Activated gamma-delta T cell treated with anti-CD3 and anti-CD28 coated beads, Interleukin-2, amount 50 U/mL, for 16 hours (primary cell): Measurements from ENCODE around the gene PTGER1.

Source experiments
- DNase-seq: peaks from one replicate; pipeline ENCODE4 v3.0.0-alpha.2; 2020; ENCODE audit warnings: low read depth

PTGER1 gene

DNA sequence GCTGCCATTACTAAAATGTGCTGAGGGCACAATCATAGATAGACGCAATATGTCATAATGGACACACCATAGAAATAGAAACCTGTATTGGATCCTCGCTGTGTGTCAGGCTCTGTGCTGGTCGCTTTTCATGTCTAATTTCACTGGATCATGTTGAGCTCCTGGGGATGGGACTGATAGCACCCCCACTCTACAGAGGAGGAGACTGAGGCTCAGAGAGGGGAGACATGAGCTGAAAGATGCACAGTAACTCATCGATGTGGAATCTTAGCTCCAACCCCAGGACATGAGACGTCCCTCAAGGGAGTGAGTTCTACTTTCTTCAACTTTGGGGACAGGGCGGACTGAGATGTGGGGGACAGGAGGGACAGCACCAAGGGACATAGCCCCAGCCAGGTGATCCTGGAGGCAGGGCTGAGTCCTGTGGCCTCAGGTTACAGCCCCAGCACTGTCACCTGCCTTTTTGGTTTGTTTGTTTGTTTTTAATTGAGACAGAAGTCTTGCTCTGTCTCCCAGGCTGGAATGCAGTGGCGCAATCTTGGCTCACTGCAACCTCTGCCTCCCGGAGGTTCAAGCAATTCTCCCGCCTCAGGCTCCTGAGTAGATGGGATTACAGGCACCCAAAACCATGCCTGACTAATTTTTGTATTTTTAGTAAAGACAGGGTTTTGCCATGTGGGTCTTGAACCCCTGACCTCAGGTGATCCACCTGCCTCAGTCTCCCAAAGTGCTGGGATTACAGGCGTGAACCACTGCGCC is 27.4 kb upstream of the PTGER1 start:
- no peak for DNase-seq

- no peak for DNase-seq
Measured at GRCh38 chr19:14497228-14497921, 22.2 kb upstream of the PTGER1 start.

DNA sequence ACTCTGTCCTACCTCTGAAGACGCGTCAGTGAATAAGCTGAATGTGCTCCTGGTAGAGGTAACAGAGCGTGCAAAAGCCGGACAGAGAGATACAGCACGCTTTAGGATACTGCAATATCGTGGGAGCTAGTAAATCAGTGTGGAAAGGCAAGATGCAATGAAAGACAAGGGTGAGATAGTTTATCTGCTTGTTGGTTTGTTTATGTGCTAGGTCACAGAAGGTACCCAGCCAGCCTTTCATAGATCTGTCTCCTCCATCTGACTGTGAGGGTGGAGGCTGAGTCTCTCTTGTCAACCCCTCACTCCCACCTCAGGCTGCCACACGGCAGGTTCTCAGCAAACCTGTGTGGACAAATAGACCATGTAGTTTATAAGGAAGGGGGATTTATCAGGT is 21.7 kb upstream of the PTGER1 start:
- DNase-seq = no peak

DNA sequence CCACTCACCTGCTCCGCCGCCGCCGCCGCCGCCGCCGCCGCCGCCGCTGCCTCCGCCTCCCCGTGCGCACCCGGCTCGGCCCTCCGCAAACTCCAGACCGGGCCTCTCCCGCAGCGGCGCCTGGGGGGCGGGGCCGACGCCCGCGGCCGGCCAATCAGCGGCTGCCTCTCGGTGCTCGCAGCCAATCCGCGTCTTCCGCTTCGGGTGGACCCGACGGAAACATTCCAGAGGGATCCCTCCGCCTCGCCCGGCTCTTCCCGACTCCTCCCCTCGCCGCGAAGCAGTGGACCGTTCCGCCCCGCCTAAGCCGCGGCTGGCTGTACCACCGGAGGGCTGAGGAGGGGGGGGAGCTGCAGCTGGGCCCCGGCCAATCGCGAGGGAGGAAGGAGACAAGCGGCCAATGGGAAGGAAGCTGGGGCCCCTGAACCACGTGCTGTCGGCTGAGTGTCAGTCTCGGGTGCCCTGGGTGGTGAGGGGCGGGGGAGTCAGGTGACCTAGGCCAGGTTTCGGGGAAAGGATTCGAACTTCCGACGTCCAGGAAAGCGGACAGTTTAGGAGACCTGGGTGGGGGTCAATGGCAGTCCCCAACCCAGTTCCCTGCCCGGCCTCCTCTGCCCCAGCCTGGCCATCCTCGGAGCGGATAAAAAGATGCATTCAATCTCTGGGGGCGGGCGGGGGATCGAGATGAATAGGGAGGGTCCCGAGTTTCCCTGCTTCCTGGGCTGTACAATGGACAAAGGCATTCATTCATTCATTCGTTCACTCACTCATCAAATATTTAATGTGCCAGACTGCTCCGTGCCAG is 21.1 kb upstream of the PTGER1 start, which contains the start of gene GIPC1:
GIPC1 (minus strand) TSS at position 99 of the 805 bp plus-strand sequence. CDS start 13,151 bp downstream, outside the sequence.
- DNase-seq = peak; percentile 59

DNA sequence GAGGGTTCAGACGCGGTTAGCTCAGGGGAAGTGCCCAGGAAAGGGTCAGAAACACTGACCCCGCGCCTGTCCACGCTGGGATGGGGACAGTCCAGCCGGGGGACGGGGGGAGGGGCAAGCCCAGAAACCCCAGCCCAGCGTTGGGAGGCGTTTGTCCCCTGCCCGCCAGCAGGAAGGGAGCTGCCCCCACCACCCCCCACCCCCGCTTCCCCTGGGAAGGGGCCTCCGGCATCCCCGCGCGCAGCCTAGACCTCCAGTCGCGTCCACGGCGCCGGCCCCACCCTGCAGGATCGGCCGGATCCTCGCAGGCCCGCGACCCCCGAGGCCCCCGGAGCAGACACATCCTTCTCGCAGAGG is 20.5 kb upstream of the PTGER1 start:
- no peak for DNase-seq

DNA sequence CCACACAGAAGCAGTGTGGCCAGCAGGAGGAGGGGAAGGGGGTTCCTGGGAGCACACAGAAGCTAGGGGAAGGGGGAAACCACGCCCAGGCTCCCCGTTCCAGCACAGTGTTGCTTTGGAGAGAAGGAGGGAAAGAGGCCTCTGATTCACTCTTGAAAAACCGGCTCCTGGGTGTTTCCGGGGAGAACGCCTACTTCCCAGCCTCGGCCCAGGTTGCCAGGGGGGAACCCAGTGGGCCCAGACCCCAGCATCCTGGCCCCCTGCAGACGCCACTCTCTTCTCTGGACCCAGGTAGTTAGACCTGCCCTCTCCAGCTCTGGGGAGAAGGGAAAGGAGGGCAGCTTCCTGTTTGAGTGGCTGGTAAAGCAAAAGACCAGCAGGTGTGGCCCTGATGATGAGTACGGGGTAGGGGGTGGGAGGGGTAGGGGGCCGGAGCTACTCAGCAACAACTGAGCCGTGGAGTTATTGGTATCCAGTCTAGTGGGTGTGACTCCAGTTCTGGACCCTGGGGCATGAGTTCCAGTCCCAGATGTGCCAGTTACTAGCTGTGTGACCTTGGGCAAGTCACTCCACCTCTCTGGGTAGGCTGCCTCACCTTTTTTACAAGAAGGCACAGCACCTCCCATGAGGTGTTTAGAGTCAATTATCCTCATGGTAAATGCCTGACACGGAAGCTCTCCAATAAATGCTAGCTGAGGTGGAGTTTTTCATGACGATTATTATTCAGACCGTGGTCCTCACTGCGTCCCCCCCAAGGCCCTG is 19.9 kb upstream of the PTGER1 start:
- DNase-seq = no peak

- no peak for DNase-seq
Measured at GRCh38 chr19:14494411-14494810, 19.3 kb upstream of the PTGER1 start.

DNA sequence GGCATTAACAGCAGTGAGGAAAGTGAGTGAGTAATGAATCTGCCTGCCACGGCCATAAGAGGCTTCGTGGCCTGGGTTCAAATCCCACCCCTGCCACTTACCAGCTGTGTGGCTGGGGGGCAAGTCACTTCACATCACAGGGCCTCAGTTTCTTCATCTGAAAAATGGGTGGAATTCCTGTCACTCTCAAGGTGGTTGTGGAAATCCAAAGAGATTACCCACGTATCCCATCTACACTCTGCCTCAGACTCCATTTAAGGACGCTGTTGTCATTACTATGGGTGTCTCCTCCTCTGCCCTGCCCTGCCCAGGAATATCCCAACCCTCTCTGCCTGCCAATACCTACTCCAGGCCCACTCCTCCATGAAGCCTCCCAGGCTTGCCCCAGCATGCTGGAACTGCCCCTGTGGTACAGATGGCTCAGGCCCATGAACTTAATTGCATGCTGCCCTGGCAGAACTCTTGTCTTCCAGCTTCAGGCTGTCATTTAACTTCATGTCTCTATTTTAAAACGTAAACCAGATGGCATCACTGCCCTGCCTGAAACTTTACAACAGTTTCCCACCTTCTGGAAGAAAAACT is 17.7 kb upstream of the PTGER1 start:
- DNase-seq = no peak

- DNase-seq = no peak
Measured at GRCh38 chr19:14487370-14488125, 12.4 kb upstream of the PTGER1 start.

- no peak for DNase-seq
Measured at GRCh38 chr19:14482172-14482941, 7.2 kb upstream of the PTGER1 start.

- DNase-seq = no peak
Measured at GRCh38 chr19:14480700-14481079, 5.5 kb upstream of the PTGER1 start.

DNA sequence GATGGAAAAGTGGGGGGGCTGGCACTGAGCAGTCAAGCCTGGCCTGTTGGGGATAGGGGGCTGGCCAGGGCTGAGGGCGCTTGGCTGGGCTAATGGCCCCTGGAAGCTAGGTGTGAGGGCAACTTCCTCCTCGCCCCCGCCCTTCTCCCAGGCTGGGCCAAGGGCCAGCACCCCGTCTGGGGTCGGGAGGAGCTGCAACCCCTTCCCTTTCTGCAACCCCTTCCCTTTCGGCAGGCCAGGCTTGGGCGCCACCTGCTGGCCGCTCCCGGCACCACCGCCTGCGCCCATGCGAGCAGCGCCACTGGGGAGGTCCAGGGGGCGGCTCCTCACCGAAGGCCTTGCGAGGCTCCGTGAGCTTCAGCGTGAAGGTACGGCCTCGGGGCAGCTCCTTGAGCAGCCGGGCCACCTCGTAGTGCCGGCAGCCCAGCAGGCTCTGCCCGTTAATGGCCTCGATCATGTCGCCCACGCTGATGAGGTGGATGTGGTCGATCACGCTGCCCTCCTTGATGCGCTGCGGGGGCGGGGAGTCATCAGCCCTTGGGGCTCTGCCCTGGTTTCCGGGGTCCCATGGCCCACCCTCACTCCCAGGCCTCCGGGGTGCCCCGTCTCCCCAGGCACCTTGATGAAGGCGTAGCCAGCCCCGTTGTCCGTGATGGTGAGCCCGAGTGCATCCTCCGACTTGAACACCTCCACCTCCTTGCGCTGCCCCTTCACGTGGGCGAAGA is 5.0 kb upstream of the PTGER1 start:
- DNase-seq = peak; percentile 58

DNA sequence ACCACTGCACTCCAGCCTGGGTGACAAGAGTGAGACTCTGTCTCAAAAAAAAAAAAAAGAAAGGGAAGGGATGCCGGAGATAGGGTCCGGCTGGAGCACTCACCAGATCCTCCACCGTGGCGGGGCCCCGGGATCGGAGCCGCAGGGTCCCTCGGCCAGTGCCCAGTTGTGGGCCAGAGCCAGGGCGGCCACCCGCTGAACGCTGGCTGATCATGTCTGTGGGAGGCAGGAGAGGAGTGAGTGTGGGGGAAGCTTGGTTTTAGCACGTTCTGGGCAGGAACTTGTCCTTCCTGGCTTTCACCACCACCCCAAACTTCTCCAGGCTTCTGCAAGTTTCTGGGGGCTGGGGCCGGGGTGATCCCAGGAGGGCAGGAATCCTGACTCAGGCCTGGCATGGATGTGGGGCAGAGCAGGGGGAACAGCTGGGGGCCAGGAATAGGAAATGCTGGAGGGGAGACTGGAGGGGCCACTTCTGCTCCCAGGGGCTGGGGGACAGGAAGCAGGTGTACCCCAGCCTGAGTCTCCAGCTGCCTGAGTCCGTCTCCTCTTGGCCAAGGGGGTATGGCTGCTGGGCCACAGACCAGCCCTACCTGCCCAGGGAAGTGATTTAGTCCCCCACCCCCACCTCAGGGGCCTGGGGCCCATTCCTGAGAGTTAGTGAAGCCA is 4.3 kb upstream of the PTGER1 start:
- DNase-seq = no peak

- no peak for DNase-seq
Measured at GRCh38 chr19:14478113-14478545, 3.0 kb upstream of the PTGER1 start.

DNA sequence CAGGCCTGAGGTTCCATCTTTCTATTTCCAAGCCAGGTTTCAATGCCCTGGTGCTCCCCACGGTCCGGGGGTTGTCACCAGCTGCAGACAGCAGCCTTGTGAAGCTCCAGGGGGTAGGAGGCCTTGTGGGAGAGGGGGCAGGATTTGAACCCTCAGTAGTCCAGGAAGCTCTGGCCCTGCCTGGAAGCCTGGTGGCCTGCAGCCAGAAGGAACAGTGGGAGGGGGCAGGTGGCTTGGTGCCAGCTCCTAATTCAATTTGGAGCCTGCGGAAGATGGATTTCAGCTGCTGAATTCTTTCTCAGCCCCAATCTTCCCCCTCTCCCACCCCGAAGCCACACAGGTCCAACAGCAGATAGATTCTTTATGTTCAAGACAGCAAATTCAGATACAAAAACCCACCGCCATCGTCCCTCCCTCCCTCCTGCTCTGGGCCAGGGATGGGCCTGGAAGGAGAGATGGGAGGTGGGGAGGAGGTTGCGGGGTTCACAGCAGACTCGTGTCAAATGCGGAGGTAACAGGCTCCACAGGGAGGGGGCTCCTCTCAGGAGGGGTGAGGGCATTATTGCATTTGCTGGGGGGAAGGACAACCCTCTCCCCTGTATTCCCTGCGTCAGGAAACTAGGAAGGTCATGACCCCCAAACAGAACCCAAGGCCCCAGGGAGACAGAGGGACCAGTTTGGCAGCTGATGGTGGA is 2.4 kb upstream of the PTGER1 start:
- no peak for DNase-seq

DNA sequence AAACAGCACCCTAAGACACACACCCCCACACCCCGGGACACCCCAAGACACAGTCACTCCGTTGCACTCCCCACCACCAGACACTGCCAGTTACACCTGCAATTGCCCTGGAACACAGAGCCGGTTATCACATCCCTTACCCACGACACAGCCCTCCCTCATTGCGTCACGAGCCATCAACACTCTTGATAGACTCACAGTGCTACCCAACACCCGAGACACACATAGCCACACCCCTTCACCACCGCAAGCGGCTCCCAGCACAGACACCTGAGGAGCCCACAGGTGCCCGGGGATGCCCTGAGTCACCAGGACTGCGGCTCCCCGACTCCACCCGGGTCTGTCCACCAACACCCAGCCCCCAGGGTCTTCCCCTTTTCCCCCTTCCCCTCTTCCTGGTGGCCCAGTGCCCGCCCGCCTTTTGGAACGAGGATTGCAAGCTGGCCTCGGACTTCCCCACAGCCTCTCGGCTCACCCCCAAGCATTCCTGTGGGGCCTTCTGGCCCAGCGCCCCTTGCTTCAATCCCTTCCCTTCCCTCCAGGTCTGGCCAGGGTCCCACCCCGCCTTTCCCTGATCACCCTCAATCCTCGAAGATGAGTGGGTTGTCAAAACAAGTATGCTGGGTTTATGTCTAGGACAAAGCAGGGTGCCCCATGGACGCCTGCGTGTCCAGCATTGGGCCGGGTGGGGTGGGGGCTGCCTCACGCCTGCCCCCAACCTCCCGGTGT is 1.7 kb upstream of the PTGER1 start:
- no peak for DNase-seq

GRCh38 chr19:14476327-14476672 is 1.1 kb upstream of the PTGER1 start:
- no peak for DNase-seq

GRCh38 chr19:14474827-14475226 is 327 bp downstream of the PTGER1 start:
- no peak for DNase-seq
